NCI-H146 treated with DMSO at 0.1 percent for 48 hours (cell line): ENCODE measurements around the gene EEF1A1.
"Not testable (repeated sequence)": the region's sequence is repeated elsewhere in the genome, so short reads cannot be mapped to it uniquely, and the experiment has no call there.

Experiments used
- DNase-seq: peaks from one replicate; lab custom pipeline; 2025; ENCODE audit not compliant: unreplicated experiment; lab: John Stamatoyannopoulos, UW

Gene EEF1A1

DNA sequence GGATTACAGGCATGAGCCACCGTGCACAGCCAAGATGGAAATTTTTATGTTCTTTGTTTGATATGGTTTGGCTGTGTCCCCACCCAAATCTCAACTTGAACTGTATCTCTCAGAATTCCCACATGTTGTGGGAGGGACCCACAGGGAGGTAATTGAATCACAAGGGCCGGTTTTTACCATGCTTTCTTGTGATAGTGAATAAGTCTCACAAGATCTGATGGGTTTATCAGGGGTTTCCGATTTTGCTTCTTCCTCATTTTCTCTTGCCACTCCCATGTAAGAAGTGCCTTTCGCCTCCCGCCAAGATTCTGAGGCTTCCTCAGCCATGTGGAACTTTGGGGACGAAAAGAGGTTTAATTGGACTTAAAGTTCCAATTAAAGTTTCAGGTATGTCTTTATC lies 14.6 kb downstream of the EEF1A1 start:
- no peak for DNase-seq

- not testable (repeated sequence) for DNase-seq
These were observed 15.1 kb downstream of the EEF1A1 start for GRCh38 chr6:73505705-73506104.

DNA sequence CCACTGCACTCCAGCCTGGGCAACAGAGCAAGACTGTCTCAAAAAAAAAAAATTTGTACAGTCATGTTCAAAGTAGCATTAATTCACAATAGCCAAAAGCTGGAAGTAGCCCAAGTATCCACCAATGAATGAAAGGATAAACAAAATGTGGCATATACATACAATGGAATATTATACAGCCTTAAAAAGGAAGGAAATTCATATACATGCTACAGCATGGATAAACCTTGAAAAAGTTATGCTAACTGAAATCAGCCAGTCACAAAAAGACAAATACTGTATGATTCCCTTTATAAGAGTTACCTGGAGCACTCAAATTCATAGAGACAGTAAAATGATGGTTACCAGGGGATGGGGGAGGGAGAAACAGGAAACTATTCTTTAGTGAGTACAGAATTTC lies 15.7 kb downstream of the EEF1A1 start:
- no peak for DNase-seq

DNA sequence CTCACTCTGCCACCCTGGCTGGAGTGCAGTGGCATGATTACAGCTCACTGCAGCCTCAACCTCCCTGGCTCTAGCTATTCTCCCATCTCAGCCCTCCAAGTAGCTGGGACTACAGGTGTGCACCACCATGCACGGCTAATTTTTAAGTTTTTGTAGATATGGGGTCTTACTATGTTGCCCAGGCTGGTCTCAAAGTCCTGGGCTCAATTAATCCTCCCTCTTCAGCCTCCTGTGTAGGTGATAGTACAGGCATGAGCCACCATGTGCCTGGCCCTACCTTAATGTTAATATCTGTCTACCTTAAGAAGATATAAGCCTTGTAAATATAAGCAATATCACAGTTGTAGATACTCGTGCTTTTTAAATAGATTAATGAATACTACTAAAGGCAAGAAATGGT lies 16.7 kb downstream of the EEF1A1 start:
- no peak for DNase-seq

- no peak for DNase-seq
These were observed 17.6 kb downstream of the EEF1A1 start for GRCh38 chr6:73503027-73503772.

DNA sequence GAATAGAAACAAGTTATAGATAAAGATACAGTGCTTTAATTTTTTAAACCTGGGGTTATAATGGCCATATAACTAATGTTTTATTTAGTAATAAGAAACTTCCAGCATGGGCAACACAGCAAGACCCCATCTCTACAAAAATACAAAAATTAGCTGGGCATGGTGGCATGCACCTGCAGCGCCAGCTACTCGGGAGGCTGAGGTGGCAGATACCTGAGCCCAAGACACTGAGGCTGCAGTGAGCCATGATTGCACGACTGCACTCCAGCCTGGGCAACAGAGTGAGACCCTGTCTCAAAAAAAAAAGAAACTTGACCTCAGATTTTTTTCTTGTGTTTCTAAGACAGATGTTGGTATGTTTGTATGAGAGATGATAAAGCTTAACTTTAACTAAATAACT lies 22.9 kb downstream of the EEF1A1 start:
- DNase-seq, result no peak

- DNase-seq, result no peak
These were observed 29.5 kb downstream of the EEF1A1 start for GRCh38 chr6:73491377-73491776.

DNA sequence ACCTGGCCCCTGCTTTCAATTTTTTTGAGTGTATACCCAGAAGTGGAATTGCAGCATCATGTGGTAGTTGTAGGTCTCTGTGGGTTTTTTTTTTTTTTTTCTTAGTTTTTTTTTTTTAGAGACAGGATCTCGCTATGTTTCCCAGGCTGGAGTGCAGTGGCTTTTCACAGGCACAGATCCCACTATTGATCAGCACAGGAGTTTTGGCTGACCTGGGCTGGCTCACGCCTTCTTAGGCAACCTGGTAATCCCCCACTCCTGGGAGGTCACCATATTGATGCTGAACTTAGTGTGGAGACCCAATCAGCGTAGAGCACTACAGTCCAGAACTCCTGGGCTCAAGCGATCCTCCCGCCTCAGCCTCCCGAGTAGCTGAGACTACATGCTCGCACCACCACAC lies 33.4 kb downstream of the EEF1A1 start:
- no peak for DNase-seq

DNA sequence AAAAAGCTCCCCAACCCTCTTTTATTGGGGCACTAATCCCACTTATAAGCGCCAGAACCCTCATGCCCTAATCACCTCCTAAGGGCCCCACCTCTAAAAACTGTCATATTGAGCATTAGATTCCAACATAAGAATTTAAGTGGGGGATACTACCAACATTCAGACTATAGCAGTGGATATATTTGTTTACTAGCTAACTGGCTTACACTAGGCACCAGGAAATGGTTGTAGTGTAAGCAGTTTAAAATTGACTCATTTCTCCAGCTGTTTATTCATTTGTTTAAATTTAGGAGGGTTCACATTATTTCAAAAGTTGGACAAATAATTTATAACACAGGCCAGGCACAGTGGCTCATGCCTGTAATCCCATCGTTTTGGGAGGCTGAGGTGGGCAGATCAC lies 36.4 kb downstream of the EEF1A1 start:
- no peak for DNase-seq

DNA sequence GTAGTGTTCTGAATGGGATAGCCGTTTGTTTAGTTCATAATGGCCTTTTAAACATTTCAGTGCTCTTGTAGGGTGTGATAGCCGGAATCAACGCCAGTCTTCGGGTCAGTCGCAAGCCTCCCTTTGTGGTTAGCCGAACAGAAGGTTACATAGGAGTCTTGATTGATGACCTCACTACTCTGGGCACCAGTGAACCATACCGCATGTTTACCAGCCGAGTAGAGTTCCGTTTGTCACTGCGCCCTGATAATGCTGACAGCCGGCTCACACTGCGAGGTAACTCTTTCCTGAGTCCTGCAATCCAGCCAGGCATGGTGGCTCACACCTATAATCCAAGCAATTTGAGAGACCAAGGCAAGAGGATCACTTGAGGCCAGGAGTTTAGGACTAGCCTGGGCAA lies 38.9 kb downstream of the EEF1A1 start:
- no peak for DNase-seq

DNA sequence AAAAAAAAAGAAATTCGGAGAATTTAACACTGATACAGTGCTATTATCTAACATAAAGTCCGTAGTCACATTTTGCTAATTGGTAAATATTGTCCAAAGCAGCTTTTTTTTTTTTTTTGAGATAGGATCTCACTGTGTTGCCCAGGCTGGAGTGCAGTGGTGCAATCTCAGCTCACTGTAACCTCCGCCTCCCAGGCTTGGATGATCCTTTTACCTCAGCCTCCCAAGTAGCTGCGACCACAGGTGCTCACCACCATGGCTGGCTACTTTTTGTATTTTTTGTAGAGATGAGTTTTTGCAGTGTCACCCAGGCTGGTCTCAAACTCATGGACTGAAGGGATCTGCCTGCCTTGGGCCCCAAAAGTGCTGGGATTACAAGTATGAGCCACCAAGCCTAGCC lies 43.4 kb downstream of the EEF1A1 start:
- no peak for DNase-seq

DNA sequence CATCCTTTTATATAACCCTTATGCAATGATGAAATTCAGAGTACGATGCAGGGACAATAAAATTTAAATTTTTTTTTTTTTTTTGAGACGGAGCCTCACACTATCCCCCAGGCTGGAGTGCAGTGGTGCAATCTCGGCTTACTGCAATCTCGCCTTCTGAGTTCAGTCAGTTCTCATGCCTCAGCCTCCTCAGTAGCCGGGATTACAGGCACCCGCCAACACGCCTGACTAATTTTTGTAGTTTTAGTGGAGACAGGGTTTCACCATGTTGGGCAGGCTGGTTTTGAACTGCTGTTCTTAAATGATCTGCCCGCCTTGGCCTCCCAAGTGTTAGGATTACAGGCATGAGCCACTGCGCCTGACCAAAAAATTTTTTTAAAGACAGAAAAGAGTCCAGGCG lies 44.1 kb downstream of the EEF1A1 start:
- no peak for DNase-seq

GRCh38 chr6:73471686-73472290 lies 49.0 kb downstream of the EEF1A1 start:
- DNase-seq, result no peak
